GM23338 (cell line): ENCODE results near the gene KCNJ13. TPM values are rescaled to one million over a fixed set of nuclear protein-coding genes. Genes with fewer than 3 reads are reported as not detected.

Experiments used
- ATAC-seq: fragments of 200-7000 bp; cut with Tn5 transposase; 3 replicates; pipeline ENCODE4 v1.9.1; 2020
- DNase-seq: peaks from one replicate; pipeline ENCODE4 v3.0.0-alpha.2; 2015; ENCODE audit warnings: low spot score
- H2AFZ ChIP-seq: fragments of 200-600 bp; sonication (generic); 2 replicates; pipeline ENCODE4 v1.8.0; 2016; ENCODE audit warnings: antibody characterized with exemption, mild to moderate bottlenecking, moderate library complexity
- H3F3A ChIP-seq: fragments of 200-600 bp; sonication (generic); replicated peaks from 2 replicates; pipeline ENCODE4 v1.8.0; 2017; ENCODE audit warnings: antibody characterized with exemption, mixed run types, low read depth
- H3K27ac ChIP-seq: fragments of 200-600 bp; sonication (generic); 2 replicates; pipeline ENCODE4 v1.6.1; 2016; ENCODE audit warnings: low read depth
- H3K27me3 ChIP-seq: fragments of 200-600 bp; sonication (generic); 2 replicates; pipeline ENCODE4 v1.8.0; 2016; ENCODE audit warnings: mild to moderate bottlenecking, mixed run types, moderate library complexity; ENCODE audit not compliant: insufficient read depth
- H3K36me3 ChIP-seq: fragments of 200-600 bp; sonication (generic); 2 replicates; pipeline ENCODE4 v1.8.0; 2016; ENCODE audit warnings: mild to moderate bottlenecking; ENCODE audit not compliant: insufficient read depth
- H3K4me1 ChIP-seq: fragments of 200-600 bp; sonication (generic); 2 replicates; pipeline ENCODE4 v1.8.0; 2016; ENCODE audit warnings: mild to moderate bottlenecking, moderate library complexity; ENCODE audit not compliant: insufficient read depth
- H3K4me2 ChIP-seq: fragments of 200-600 bp; sonication (generic); 2 replicates; pipeline ENCODE4 v1.7.1; 2017; ENCODE audit warnings: mixed run types
- H3K4me3 ChIP-seq: fragments of 200-600 bp; sonication (generic); 2 replicates; pipeline ENCODE4 v1.6.1; 2016; ENCODE audit warnings: mixed run types
- H3K79me2 ChIP-seq: fragments of 200-600 bp; sonication (generic); replicated peaks from 2 replicates; pipeline ENCODE4 v1.8.0; 2017; ENCODE audit warnings: mild to moderate bottlenecking; ENCODE audit not compliant: insufficient read depth
- H3K9me2 ChIP-seq: fragments of 200-600 bp; sonication (generic); 2 replicates; pipeline ENCODE4 v1.8.0; 2017; ENCODE audit not compliant: insufficient read depth
- H4K20me1 ChIP-seq: fragments of 200-600 bp; sonication (generic); replicated peaks from 2 replicates; pipeline ENCODE4 v1.8.0; 2017; ENCODE audit warnings: mild to moderate bottlenecking; ENCODE audit not compliant: insufficient read depth
- H3K27ac Mint-ChIP-seq: 2 replicates; pipeline ENCODE4 v1.8.0; 2020; ENCODE audit warnings: inconsistent platforms, mild to moderate bottlenecking, moderate library complexity, mixed read lengths
- H3K27me3 Mint-ChIP-seq: 3 replicates; pipeline ENCODE4 v1.8.0; 2022; ENCODE audit warnings: low read depth, mild to moderate bottlenecking, moderate library complexity, mixed read lengths, inconsistent platforms; ENCODE audit not compliant: insufficient read depth, poor library complexity
- H3K36me3 Mint-ChIP-seq: 3 replicates; pipeline ENCODE4 v1.8.0; 2021; ENCODE audit warnings: low read depth, mild to moderate bottlenecking, inconsistent platforms, moderate library complexity, mixed read lengths
- H3K4me1 Mint-ChIP-seq: 3 replicates; pipeline ENCODE4 v1.8.0; 2020; ENCODE audit warnings: mild to moderate bottlenecking, inconsistent platforms, mixed read lengths
- H3K4me3 Mint-ChIP-seq: 3 replicates; pipeline ENCODE4 v1.8.0; 2021; ENCODE audit warnings: moderate library complexity, mild to moderate bottlenecking, inconsistent platforms, mixed read lengths
- H3K9me3 Mint-ChIP-seq: 3 replicates; pipeline ENCODE4 v1.8.0; 2020; ENCODE audit warnings: moderate library complexity, mild to moderate bottlenecking, inconsistent platforms, mixed read lengths
- CREB1 ChIP-seq: fragments of 250-450 bp; sonication (Bioruptor Pico); IDR thresholded peaks from 2 replicates; pipeline ENCODE4 v1.5.0; 2020; ENCODE audit warnings: low read depth, mild to moderate bottlenecking, moderate library complexity
- CTCF ChIP-seq, 2 experiments: fragments of 200-600 bp in 1 of 2; sonication (generic) in 1 of 2; conservative IDR thresholded peaks; 2 replicates each; pipeline versions ENCODE4 v1.5.1 to v1.6.1; 2016 to 2017; ENCODE audit warnings: antibody characterized with exemption in 2 of 2, low read depth in 2 of 2, mild to moderate bottlenecking in 2 of 2, moderate library complexity in 1 of 2
- ETS1 ChIP-seq: IDR thresholded peaks from 2 replicates; pipeline ENCODE4 v1.6.1; 2016; ENCODE audit warnings: antibody characterized with exemption
- JUNB ChIP-seq: IDR thresholded peaks from one replicate; pipeline ENCODE4 v1.6.1; 2016; ENCODE audit warnings: antibody characterized with exemption; ENCODE audit not compliant: unreplicated experiment
- NANOG ChIP-seq: IDR thresholded peaks from 2 replicates; pipeline ENCODE4 v1.6.1; 2016; ENCODE audit warnings: antibody characterized with exemption, borderline replicate concordance
- POLR2AphosphoS5 ChIP-seq: IDR thresholded peaks from 2 replicates; pipeline ENCODE4 v1.6.1; 2016; ENCODE audit warnings: antibody characterized with exemption, low read depth
- ZNF462 ChIP-seq: fragments of 250-450 bp; sonication (Bioruptor Pico); IDR thresholded peaks from 2 replicates; pipeline ENCODE4 v1.5.0; 2020; ENCODE audit warnings: mild to moderate bottlenecking, moderate library complexity
- polyA plus RNA-seq: library from polyadenylated mRNA; unstranded; fragments of >200 nt; fragmentation: Nextera tagmentation; extraction: Ambion mirVana; gene quantifications from 2 replicates; pipeline ENCODE4 v1.2.1, GENCODE V29; 2016
- total RNA-seq: library from RNA; depleted of rRNA; stranded (reverse); fragments of >200 nt; shearing (Covaris generic); gene quantifications from 2 replicates; pipeline ENCODE4 v1.2.3, GENCODE V29; 2014

Gene KCNJ13
- total and polyA plus RNA-seq, 2 experiments from 2014 or later, result 0.37 TPM; not detected in 1

- no peak for TF ChIP-seq NANOG
- TF ChIP-seq POLR2AphosphoS5, result no peak
Observed at GRCh38 chr2:232781765-232782164, 5.4 kb upstream of the KCNJ13 start (continued).

- Histone ChIP-seq H3K4me2 (no peak overlapping the region), H3F3A (no peaks in the 10 kb centered on the region), H3K79me2 (no peaks in the 10 kb centered on the region), H3K36me3 (no peaks in the 10 kb centered on the region), H3K27me3 (no peaks in the 10 kb centered on the region), H2AFZ (no peak overlapping the region), H4K20me1 (no peaks in the 10 kb centered on the region), H3K9me2 (no peaks in the 10 kb centered on the region), H3K4me1 (0 out of 2 replicates have a peak, but pooled peaks cover 3% of the 10 kb centered on the region), H3K27ac (no peak overlapping the region), H3K4me3 (no peak overlapping the region)
- no peak for ATAC-seq
- Mint-ChIP-seq H3K9me3 (no peaks in the 10 kb centered on the region; the same call in 2 of the 3 replicates), H3K27me3 (peaks cover 3% of the 10 kb centered on the region), H3K4me1 (peaks cover 7% of the 10 kb centered on the region; the same call in 2 of the 3 replicates), H3K27ac (no peak overlapping the region), H3K36me3 (no peaks in the 10 kb centered on the region; the same call in 2 of the 3 replicates), H3K4me3 (no peak overlapping the region)
- no peak for TF ChIP-seq CREB1 (CRISPR knock-in tag)
- TF ChIP-seq NANOG, result no peak
- TF ChIP-seq CTCF (conservative IDR thresholded peaks at IDR 0.05; ENCODE audit: low read depth in 2 of 2), result no peak
- no peak for TF ChIP-seq ETS1
- no peak for TF ChIP-seq JUNB
- TF ChIP-seq POLR2AphosphoS5, result no peak
- TF ChIP-seq ZNF462 (CRISPR knock-in tag), result no peak
- no peak for DNase-seq
Observed at GRCh38 chr2:232779934-232780333, 3.6 kb upstream of the KCNJ13 start.
